ENCODE results near the gene SMYD3.

- TF ChIP-seq, protein P1, sequence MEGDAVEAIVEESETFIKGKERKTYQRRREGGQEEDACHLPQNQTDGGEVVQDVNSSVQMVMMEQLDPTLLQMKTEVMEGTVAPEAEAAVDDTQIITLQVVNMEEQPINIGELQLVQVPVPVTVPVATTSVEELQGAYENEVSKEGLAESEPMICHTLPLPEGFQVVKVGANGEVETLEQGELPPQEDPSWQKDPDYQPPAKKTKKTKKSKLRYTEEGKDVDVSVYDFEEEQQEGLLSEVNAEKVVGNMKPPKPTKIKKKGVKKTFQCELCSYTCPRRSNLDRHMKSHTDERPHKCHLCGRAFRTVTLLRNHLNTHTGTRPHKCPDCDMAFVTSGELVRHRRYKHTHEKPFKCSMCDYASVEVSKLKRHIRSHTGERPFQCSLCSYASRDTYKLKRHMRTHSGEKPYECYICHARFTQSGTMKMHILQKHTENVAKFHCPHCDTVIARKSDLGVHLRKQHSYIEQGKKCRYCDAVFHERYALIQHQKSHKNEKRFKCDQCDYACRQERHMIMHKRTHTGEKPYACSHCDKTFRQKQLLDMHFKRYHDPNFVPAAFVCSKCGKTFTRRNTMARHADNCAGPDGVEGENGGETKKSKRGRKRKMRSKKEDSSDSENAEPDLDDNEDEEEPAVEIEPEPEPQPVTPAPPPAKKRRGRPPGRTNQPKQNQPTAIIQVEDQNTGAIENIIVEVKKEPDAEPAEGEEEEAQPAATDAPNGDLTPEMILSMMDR (IDR thresholded peaks at IDR 0.05; ENCODE audit: low read length): no peak
- TF ChIP-seq EZH2phosphoT487 (IDR thresholded peaks at IDR 0.05; ENCODE audit: low read length): no peak
- no peak for TF ChIP-seq EZH2 (optimal IDR thresholded peaks at IDR 0.05; ENCODE audit: low read depth, low read length)
These were observed 350.2 kb downstream of the SMYD3 start for GRCh38 chr1:246156847-246157246.
